H1 (cell line): ENCODE data around the gene BCL2L13. TPM values are rescaled to one million over a fixed set of nuclear protein-coding genes. Genes with fewer than 3 reads are reported as not detected.
A peak's percentile ranks its signal among the peaks of the same experiment; 100 is the strongest.

Experiments
- CTCF ChIA-PET: fragments of 300-600 bp; sonication (Branson Sonifier 250); formaldehyde crosslinking; loops from one replicate; lab custom pipeline; 2021; ENCODE audit not compliant: partially characterized antibody; lab: Charles Lee
- POLR2A ChIA-PET: fragments of 300-600 bp; sonication (Branson Sonifier 250); formaldehyde crosslinking; loops from one replicate; lab custom pipeline; 2021; ENCODE audit warnings: inconsistent platforms; ENCODE audit not compliant: partially characterized antibody; lab: Charles Lee
- DNase-seq, 2 experiments: peaks; one replicate each; pipeline versions ENCODE4 v3.0.0 to v3.0.0-alpha.2; 2010 to 2022; ENCODE audit warnings: low spot score in 2 of 2, low read depth in 1 of 2, mixed read lengths in 1 of 2
- FAIRE-seq: peaks from 2 replicates; lab custom pipeline; 2011; peaks lifted over from hg19 to GRCh38; lab: Jason Lieb, UNC
- H2AFZ ChIP-seq: 2 replicates; pipeline ENCODE4 v1.8.1; 2012; ENCODE audit warnings: low read length, inconsistent platforms
- H2AK5ac ChIP-seq: 2 replicates; pipeline ENCODE4 v1.6.1; 2013; ENCODE audit warnings: low read depth, low read length
- H2BK120ac ChIP-seq: replicated peaks from 2 replicates; pipeline ENCODE3; 2013; ENCODE audit warnings: low read depth, low read length, inconsistent platforms
- H2BK12ac ChIP-seq: 2 replicates; pipeline ENCODE4 v1.6.1; 2013; ENCODE audit warnings: low read depth, low read length
- H2BK15ac ChIP-seq: 2 replicates; pipeline ENCODE4 v1.6.1; 2013; ENCODE audit warnings: low read length
- H2BK20ac ChIP-seq: 2 replicates; pipeline ENCODE4 v1.6.1; 2013; ENCODE audit warnings: low read length
- H2BK5ac ChIP-seq: 2 replicates; pipeline ENCODE4 v1.6.1; 2013; ENCODE audit warnings: low read depth, low read length
- H3K14ac ChIP-seq: 2 replicates; pipeline ENCODE4 v1.6.1; 2013; ENCODE audit warnings: inconsistent platforms; ENCODE audit not compliant: insufficient read length
- H3K18ac ChIP-seq: 2 replicates; pipeline ENCODE4 v1.6.1; 2013; ENCODE audit warnings: low read length; ENCODE audit errors: extremely low read depth
- H3K23ac ChIP-seq: 2 replicates; pipeline ENCODE4 v1.6.1; 2013; ENCODE audit warnings: inconsistent platforms; ENCODE audit not compliant: insufficient read length
- H3K23me2 ChIP-seq: 2 replicates; pipeline ENCODE4 v1.6.1; 2013; ENCODE audit warnings: low read depth, low read length
- H3K27ac ChIP-seq: 2 replicates; pipeline ENCODE4 v1.6.1; 2011; ENCODE audit warnings: low read depth, low read length, inconsistent platforms
- H3K27me3 ChIP-seq, 4 experiments: replicated peaks in 1 of 4; 1 replicate in 1 of 4; 2 replicates in 3 of 4; pipeline versions ENCODE4 v1.6.1 to v1.8.1; 2011 to 2013; ENCODE audit warnings: low read length in 3 of 4, mild to moderate bottlenecking in 3 of 4, inconsistent platforms in 2 of 4, mixed read lengths in 2 of 4, moderate library complexity in 1 of 4; ENCODE audit not compliant: control insufficient read depth in 3 of 4, insufficient read depth in 3 of 4; ENCODE audit errors: extremely low read depth in 1 of 4
- H3K36me3 ChIP-seq, 4 experiments: 2 replicates each; pipeline versions ENCODE4 v1.6.1 to v1.8.1; 2011 to 2013; ENCODE audit warnings: mild to moderate bottlenecking in 4 of 4, low read length in 3 of 4, moderate library complexity in 2 of 4, control low read depth in 1 of 4, inconsistent platforms in 1 of 4; ENCODE audit not compliant: insufficient read depth in 4 of 4, control insufficient read depth in 2 of 4
- H3K4ac ChIP-seq: replicated peaks from 2 replicates; pipeline ENCODE3; 2013; ENCODE audit warnings: low read length, low read depth, mixed read lengths, inconsistent platforms; ENCODE audit not compliant: insufficient read length
- H3K4me1 ChIP-seq, 4 experiments: replicated peaks in 1 of 4; 1 replicate in 1 of 4; 2 replicates in 3 of 4; pipeline versions ENCODE4 v1.6.1 to v1.8.1; 2011 to 2013; ENCODE audit warnings: low read length in 3 of 4, inconsistent platforms in 2 of 4, mixed read lengths in 1 of 4; ENCODE audit not compliant: insufficient read depth in 4 of 4, control insufficient read depth in 3 of 4
- H3K4me2 ChIP-seq, 2 experiments: 2 replicates each; pipeline versions ENCODE4 v1.6.1 to v1.8.1; 2011 to 2013; ENCODE audit warnings: low read depth in 2 of 2, low read length in 2 of 2, control low read depth in 1 of 2, inconsistent platforms in 1 of 2, mild to moderate bottlenecking in 1 of 2; ENCODE audit not compliant: insufficient read depth in 1 of 2
- H3K4me3 ChIP-seq, 4 experiments: fragments of 200-600, 300-600 bp in 1 of 4; sonication (generic), shearing (Covaris generic), sonication (Bioruptor Twin) in 1 of 4; 2 replicates each; pipeline versions ENCODE4 v1.5.1 to v1.8.1; 2011 to 2016; ENCODE audit warnings: low read length in 4 of 4, low read depth in 3 of 4, control low read depth in 2 of 4, inconsistent platforms in 2 of 4, mild to moderate bottlenecking in 2 of 4, mixed read lengths in 1 of 4, moderate library complexity in 1 of 4; ENCODE audit not compliant: insufficient read depth in 2 of 4; ENCODE audit errors: extremely low read depth in 1 of 4
- H3K56ac ChIP-seq: replicated peaks from 2 replicates; pipeline ENCODE3; 2013; ENCODE audit warnings: low read depth, mild to moderate bottlenecking, mixed read lengths, low read length, inconsistent platforms; ENCODE audit not compliant: insufficient read length
- H3K79me1 ChIP-seq: 2 replicates; pipeline ENCODE4 v1.6.1; 2013; ENCODE audit warnings: low read depth, low read length, control low read depth
- H3K79me2 ChIP-seq, 2 experiments: 2 replicates each; pipeline versions ENCODE4 v1.6.1 to v1.8.1; 2012 to 2013; ENCODE audit warnings: low read length in 2 of 2, mild to moderate bottlenecking in 2 of 2, inconsistent platforms in 1 of 2; ENCODE audit not compliant: insufficient read depth in 2 of 2, control insufficient read depth in 1 of 2
- H3K9ac ChIP-seq, 4 experiments: replicated peaks in 1 of 4; 1 replicate in 1 of 4; 2 replicates in 3 of 4; pipeline versions ENCODE4 v1.6.1 to v1.8.1; 2011 to 2013; ENCODE audit warnings: low read depth in 3 of 4, low read length in 3 of 4, control low read depth in 2 of 4, mild to moderate bottlenecking in 2 of 4, moderate library complexity in 2 of 4, inconsistent platforms in 1 of 4; ENCODE audit errors: extremely low read depth in 1 of 4
- H3K9me3 ChIP-seq, 2 experiments: 2 replicates each; pipeline versions ENCODE4 v1.6.1 to v1.8.1; 2012 to 2013; ENCODE audit warnings: mild to moderate bottlenecking in 2 of 2, moderate library complexity in 2 of 2, control low read depth in 1 of 2, inconsistent platforms in 1 of 2, low read depth in 1 of 2, low read length in 1 of 2, mixed read lengths in 1 of 2; ENCODE audit not compliant: insufficient read depth in 2 of 2
- H4K20me1 ChIP-seq, 2 experiments: replicated peaks in 1 of 2; 2 replicates each; pipeline versions ENCODE3 to v1.8.1; 2011 to 2013; ENCODE audit warnings: inconsistent platforms in 2 of 2, low read length in 2 of 2, mild to moderate bottlenecking in 1 of 2; ENCODE audit not compliant: insufficient read depth in 2 of 2, control insufficient read depth in 1 of 2
- H4K5ac ChIP-seq: 2 replicates; pipeline ENCODE4 v1.6.1; 2013; ENCODE audit warnings: low read length, low read depth, mixed read lengths, inconsistent platforms; ENCODE audit not compliant: insufficient read length
- H4K8ac ChIP-seq: 2 replicates; pipeline ENCODE4 v1.8.0; 2013; ENCODE audit warnings: mild to moderate bottlenecking, moderate library complexity, low read length, inconsistent platforms; ENCODE audit not compliant: insufficient read depth; ENCODE audit errors: extremely low read depth
- H4K91ac ChIP-seq: replicated peaks from 2 replicates; pipeline ENCODE3; 2013; ENCODE audit warnings: low read length, mixed read lengths, inconsistent platforms; ENCODE audit not compliant: insufficient read length
- BRCA1 ChIP-seq: IDR thresholded peaks from 2 replicates; pipeline ENCODE4 v1.6.1; 2012; ENCODE audit warnings: low read depth, low read length, improper control_type of control experiment
- CREB1 ChIP-seq: IDR thresholded peaks from 2 replicates; pipeline ENCODE4 v1.6.1; 2012; ENCODE audit warnings: inconsistent platforms
- CTBP2 ChIP-seq: IDR thresholded peaks from 2 replicates; pipeline ENCODE4 v1.7.0; 2011; ENCODE audit warnings: borderline replicate concordance, mild to moderate bottlenecking, moderate library complexity, mixed read lengths, low read length; ENCODE audit not compliant: insufficient read depth, insufficient read length
- HDAC2 ChIP-seq, 2 experiments: fragments of 300-600 bp in 1 of 2; sonication (generic) in 1 of 2; IDR thresholded peaks; 2 replicates each; pipeline ENCODE4 v1.6.1; 2011 to 2012; ENCODE audit warnings: low read depth in 2 of 2, low read length in 2 of 2, mild to moderate bottlenecking in 2 of 2, moderate library complexity in 2 of 2, borderline replicate concordance in 1 of 2, inconsistent platforms in 1 of 2
- SAP30 ChIP-seq: fragments of 300-600 bp; sonication (generic); IDR thresholded peaks from 2 replicates; pipeline ENCODE4 v1.7.1; 2012; ENCODE audit warnings: low read length, moderate library complexity, mild to moderate bottlenecking, inconsistent platforms; ENCODE audit not compliant: insufficient read depth, insufficient replicate concordance
- SP1 ChIP-seq: IDR thresholded peaks from 2 replicates; pipeline ENCODE4 v1.6.1; 2011; ENCODE audit warnings: low read depth, low read length
- TBP ChIP-seq: IDR thresholded peaks from 2 replicates; pipeline ENCODE4 v1.6.1; 2011; ENCODE audit warnings: low read depth, low read length, improper control_type of control experiment
- WGBS, 2 experiments: shearing (Covaris generic) in 1 of 2; methylation state at CpG; one replicate each; pipeline versions ENCODE4 v1.1.6 to v1.1.7; 2013 to 2015; ENCODE audit warnings: low lambda C conversion rate in 2 of 2, mixed read lengths in 2 of 2, inconsistent platforms in 1 of 2, low coverage in 1 of 2, missing lambda C conversion rate in 1 of 2; ENCODE audit not compliant: insufficient replicate concordance in 2 of 2, insufficient coverage in 1 of 2, insufficient read length in 1 of 2; ENCODE audit errors: extremely low coverage in 1 of 2, missing lambda C conversion rate in 1 of 2; 5-methylcytosine and 5-hydroxymethylcytosine counted together
- polyA plus RNA-seq, 7 experiments: library from polyadenylated mRNA; depleted of rRNA in 3 of 7; stranded (reverse) in 5 of 7; unstranded in 2 of 7; fragments of >200 nt in 5 of 7; fragments of 200-250 nt in 2 of 7; gene quantifications; 1 replicate in 5 of 7; 2 replicates in 1 of 7; 4 replicates in 1 of 7; pipeline versions ENCODE4 v1.2.1 to v1.2.3, GENCODE V29; 2011 to 2013; ENCODE audit warnings: missing spikeins in 2 of 7, mixed read lengths in 2 of 7
- total RNA-seq: library from RNA; stranded (reverse); fragmentation: NEBNext Ultra II Directional; extraction: Animal tissue kit (Norgen Biotek cat#: 25700); gene quantifications from 2 replicates; pipeline ENCODE4 v1.2.1, GENCODE V29; 2021
- TF ChIP-seq, protein P1 (sequence below), 3 experiments: IDR thresholded peaks; 1 replicate in 2 of 3; 2 replicates in 1 of 3; pipeline versions ENCODE4 v1.5.1 to v1.6.1; 2011; ENCODE audit warnings: low read length in 3 of 3, mild to moderate bottlenecking in 3 of 3, inconsistent platforms in 2 of 3, low read depth in 1 of 3, moderate library complexity in 1 of 3; ENCODE audit not compliant: insufficient read depth in 1 of 3; ENCODE audit errors: control extremely low read depth in 1 of 3

Gene BCL2L13
- total and polyA plus RNA-seq, 2 of the 8 experiments (the other 6 are each of a cell fraction or from before 2014, with no cell fraction given): 20.7 to 35.0 TPM

DNA sequence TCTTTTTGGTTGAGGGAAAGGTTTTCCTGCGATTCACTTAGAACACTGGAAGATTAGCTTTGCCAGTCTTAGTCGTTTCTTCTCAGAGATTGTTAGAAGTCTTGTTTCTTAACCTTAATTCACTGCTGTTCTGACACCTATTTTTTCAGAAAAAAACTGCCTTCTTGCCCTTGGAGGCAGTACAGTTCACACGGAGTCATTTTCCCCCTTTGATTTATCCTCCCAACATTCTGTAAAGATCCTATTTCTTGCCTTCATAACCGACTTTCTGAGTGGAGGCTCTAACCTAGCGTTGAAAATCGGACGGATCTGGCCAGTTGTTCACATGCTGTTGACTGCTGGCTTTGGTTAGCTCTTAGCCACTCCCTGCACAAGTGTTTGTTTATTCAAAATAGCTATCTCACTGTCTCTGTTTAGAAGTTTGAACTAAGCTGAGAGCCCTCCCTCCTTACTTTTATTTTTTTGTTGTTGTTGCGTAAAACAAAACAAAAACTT, 737 bp downstream of the BCL2L13 start:
- H3K18ac ChIP-seq: peak overlapping the region; percentile 80; the same call in 1 of the 2 replicates
- H3K4me2 ChIP-seq: peak overlapping the region; percentile 77 to 88
- peaks cover 0 to 4% (median 0%) of the 10 kb centered on the region in 4 experiments; a peak in 1 of 8 replicates for H3K36me3 ChIP-seq
- 13% methylated on average over 8 of the region's 8 CpGs; no CpG with 5 or more reads in 1 of the 2 experiments for WGBS, 2 experiments
- H3K23ac ChIP-seq: no peak overlapping the region
- H4K91ac ChIP-seq: no peak overlapping the region
- 0 out of 2 replicates have a peak overlapping the region, but pooled peaks have one; percentile 90 for H2BK5ac ChIP-seq
- no peak overlapping the region for H2BK15ac ChIP-seq
- H3K56ac ChIP-seq: peak overlapping the region; percentile 71
- H4K20me1 ChIP-seq: no peaks in the 10 kb centered on the region
- DNase-seq: no peak
- no peak overlapping the region for H2BK20ac ChIP-seq
- H2AK5ac ChIP-seq: no peak overlapping the region
- peak overlapping the region; percentile 91 for H3K27ac ChIP-seq
- H3K23me2 ChIP-seq: peaks cover 10% of the 10 kb centered on the region
- H3K79me2 ChIP-seq: peaks cover 0 to 18% of the 10 kb centered on the region in 2 experiments; a peak in 3 of 4 replicates
- H3K4ac ChIP-seq: no peak overlapping the region
- FAIRE-seq: no peak
- no peaks in the 10 kb centered on the region for H3K9me3 ChIP-seq
- H3K27me3 ChIP-seq: no peaks in the 10 kb centered on the region
- H3K4me1 ChIP-seq: peaks cover 0 to 4% (median 1%) of the 10 kb centered on the region in 4 experiments; a peak in 3 of 7 replicates
- H3K79me1 ChIP-seq: no peaks in the 10 kb centered on the region
- peak overlapping the region; percentile 63 to 99 (median 94) for H3K4me3 ChIP-seq
- POLR2A ChIA-PET: interaction anchor here (0.6 to 1.3 kb wide), 20 partner anchors 8 to 520 kb away, joined by 3 to 8 read pairs (median 4); no protein-coding TSS in a partner anchor
- H3K9ac ChIP-seq: peak overlapping the region; percentile 88 to 96 (median 93)
- peak overlapping the region; percentile 27; the same call in 1 of the 2 replicates for H2BK12ac ChIP-seq
- CTCF ChIA-PET: interaction anchor here (0.6 to 1.1 kb wide), 2 partner anchors 102 to 244 kb away, joined by 3 read pairs; no protein-coding TSS in a partner anchor
- peak overlapping the region; percentile 98; the same call in 1 of the 2 replicates for H4K8ac ChIP-seq
- H4K5ac ChIP-seq: no peak overlapping the region
- no peak overlapping the region for H2AFZ ChIP-seq
- H3K14ac ChIP-seq: no peak overlapping the region
- no peak overlapping the region for H2BK120ac ChIP-seq
- TF ChIP-seq HDAC2 (IDR thresholded peaks at IDR 0.05; ENCODE audit: borderline replicate concordance in 1 of 2, low read depth in 2 of 2, low read length in 2 of 2) (no peak), CTBP2 (no peak), BRCA1 (no peak), SP1 (no peak), CREB1 (no peak), SAP30 (no peak), TBP (no peak)
- TF ChIP-seq, protein P1, sequence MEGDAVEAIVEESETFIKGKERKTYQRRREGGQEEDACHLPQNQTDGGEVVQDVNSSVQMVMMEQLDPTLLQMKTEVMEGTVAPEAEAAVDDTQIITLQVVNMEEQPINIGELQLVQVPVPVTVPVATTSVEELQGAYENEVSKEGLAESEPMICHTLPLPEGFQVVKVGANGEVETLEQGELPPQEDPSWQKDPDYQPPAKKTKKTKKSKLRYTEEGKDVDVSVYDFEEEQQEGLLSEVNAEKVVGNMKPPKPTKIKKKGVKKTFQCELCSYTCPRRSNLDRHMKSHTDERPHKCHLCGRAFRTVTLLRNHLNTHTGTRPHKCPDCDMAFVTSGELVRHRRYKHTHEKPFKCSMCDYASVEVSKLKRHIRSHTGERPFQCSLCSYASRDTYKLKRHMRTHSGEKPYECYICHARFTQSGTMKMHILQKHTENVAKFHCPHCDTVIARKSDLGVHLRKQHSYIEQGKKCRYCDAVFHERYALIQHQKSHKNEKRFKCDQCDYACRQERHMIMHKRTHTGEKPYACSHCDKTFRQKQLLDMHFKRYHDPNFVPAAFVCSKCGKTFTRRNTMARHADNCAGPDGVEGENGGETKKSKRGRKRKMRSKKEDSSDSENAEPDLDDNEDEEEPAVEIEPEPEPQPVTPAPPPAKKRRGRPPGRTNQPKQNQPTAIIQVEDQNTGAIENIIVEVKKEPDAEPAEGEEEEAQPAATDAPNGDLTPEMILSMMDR (IDR thresholded peaks at IDR 0.05; ENCODE audit: control extremely low read depth in 1 of 3, insufficient read depth in 1 of 3, low read depth in 1 of 3, low read length in 3 of 3): no peak
